Muscle of leg (tissue), 11 donors: ENCODE data around the gene TNFRSF13B. TPM values are rescaled to one million over a fixed set of nuclear protein-coding genes. Genes with fewer than 3 reads are reported as not detected.

Experiments
- DNase-seq: peaks from one replicate; pipeline ENCODE4 v3.0.0; 2013
- H3K27ac ChIP-seq: one replicate; pipeline ENCODE4 v1.5.1; 2013; ENCODE audit warnings: mild to moderate bottlenecking, low read length, control low read depth
- H3K27me3 ChIP-seq: one replicate; pipeline ENCODE4 v1.6.1; 2013; ENCODE audit warnings: low read length; ENCODE audit not compliant: control insufficient read depth, insufficient read depth
- H3K36me3 ChIP-seq: one replicate; pipeline ENCODE4 v1.6.1; 2013; ENCODE audit warnings: low read length; ENCODE audit not compliant: control insufficient read depth, insufficient read depth
- H3K4me1 ChIP-seq: one replicate; pipeline ENCODE4 v1.6.1; 2013; ENCODE audit warnings: low read length; ENCODE audit not compliant: control insufficient read depth, insufficient read depth
- H3K4me3 ChIP-seq: one replicate; pipeline ENCODE4 v1.5.1; 2013; ENCODE audit warnings: low read length, control low read depth
- H3K9me3 ChIP-seq: replicated peaks from 2 replicates; pipeline ENCODE4 v1.6.1; 2013; ENCODE audit warnings: low read depth, low read length; ENCODE audit not compliant: control insufficient read depth
- WGBS: methylation state at CpG from one replicate; pipeline ENCODE4 v1.1.5; 2013; ENCODE audit warnings: missing lambda C conversion rate; ENCODE audit not compliant: insufficient coverage; 5-methylcytosine and 5-hydroxymethylcytosine counted together
- polyA plus RNA-seq, 8 donors: library from polyadenylated mRNA; unstranded; fragments of 120-200 nt; gene quantifications; one replicate each; pipeline versions ENCODE4 v1.2.1 to v1.2.3, GENCODE V29; 2013; ENCODE audit warnings: inconsistent platforms in 1 of 8, low replicate concordance in 1 of 8; ENCODE audit not compliant: insufficient read length in 8 of 8, insufficient read depth in 1 of 8
- total RNA-seq: library from RNA; stranded (reverse); fragments of 120-200 nt; gene quantifications from one replicate; pipeline ENCODE4 v1.2.4, GENCODE V29; 2013

The TNFRSF13B gene
- total and polyA plus RNA-seq, 9 donors, result 0.11 to 0.64 (median 0.25) TPM; not detected in 4

DNA sequence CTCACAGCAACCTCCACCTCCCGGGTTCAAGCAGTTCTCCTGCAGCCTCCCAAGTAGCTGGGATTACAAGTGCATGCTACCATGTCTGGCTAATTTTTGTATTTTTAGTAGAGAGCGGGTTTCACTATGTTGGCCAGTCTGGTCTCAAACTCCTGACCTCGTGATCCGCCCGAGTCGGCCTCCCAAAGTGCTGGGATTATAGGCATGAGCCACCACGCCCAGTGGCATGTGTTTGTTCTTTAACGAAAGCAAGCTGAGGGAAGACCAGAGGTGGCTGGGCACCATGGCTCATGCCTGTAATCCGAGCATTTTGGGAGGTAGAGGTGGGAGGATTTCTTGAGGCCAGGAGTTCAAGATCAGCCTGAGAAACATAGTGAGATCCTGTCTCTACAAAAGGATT is 18.1 kb downstream of the TNFRSF13B start:
- Histone ChIP-seq H3K9me3 (peaks cover 9% of the 10 kb centered on the region), H3K4me3 (no peak overlapping the region), H3K27ac (no peak overlapping the region), H3K4me1 (no peaks in the 10 kb centered on the region), H3K27me3 (peaks cover 2% of the 10 kb centered on the region), H3K36me3 (no peaks in the 10 kb centered on the region)
- 79% methylated on average over 8 of the region's 9 CpGs for WGBS
- DNase-seq, result no peak

DNA sequence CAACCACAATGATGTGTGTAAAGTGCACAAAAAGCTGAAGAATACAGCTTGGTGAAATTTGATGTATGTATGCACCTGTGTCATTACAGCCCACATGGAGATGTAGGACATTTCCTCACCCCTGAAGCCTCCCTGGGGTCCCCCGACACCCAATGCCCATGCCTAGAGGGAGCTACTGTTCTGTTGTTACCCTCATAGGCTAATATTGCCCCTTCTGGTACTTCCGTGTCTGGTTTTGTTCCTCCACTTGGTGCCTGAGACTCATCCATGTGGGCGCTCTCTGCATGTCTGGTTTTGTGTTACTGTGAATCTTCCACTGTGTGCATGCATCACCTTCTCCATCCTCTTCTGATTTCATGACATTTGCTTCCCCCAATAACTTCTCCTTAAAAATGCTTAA is 18.6 kb downstream of the TNFRSF13B start:
- WGBS, result 58% methylated on average over 2 of the region's 3 CpGs
- peaks cover 2% of the 10 kb centered on the region for H3K27me3 ChIP-seq
- H3K4me3 ChIP-seq, result no peak overlapping the region
- DNase-seq, result no peak
- no peaks in the 10 kb centered on the region for H3K4me1 ChIP-seq
- no peaks in the 10 kb centered on the region for H3K36me3 ChIP-seq
- no peak overlapping the region for H3K27ac ChIP-seq
- peaks cover 13% of the 10 kb centered on the region for H3K9me3 ChIP-seq

DNA sequence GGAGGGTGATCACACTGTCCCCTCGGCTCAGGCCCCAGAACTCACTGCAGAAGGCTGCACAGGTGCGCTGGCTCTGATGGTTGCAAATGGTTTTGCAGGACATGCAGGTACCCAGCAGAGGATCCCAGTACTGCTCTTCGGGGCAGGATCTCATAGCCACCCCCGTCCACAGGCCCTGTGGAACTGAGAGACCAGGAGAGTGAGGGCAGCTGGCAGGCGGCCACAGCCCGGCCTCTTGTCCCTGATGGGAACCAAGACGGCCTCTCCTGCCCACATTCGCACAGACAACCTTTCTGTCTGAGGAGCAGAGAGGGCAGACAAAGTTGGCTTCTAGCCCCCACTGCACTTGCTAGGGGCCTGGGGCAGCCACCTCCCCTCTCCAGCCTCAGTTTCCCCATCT is 19.5 kb downstream of the TNFRSF13B start:
- H3K4me1 ChIP-seq, result no peaks in the 10 kb centered on the region
- peaks cover 14% of the 10 kb centered on the region for H3K9me3 ChIP-seq
- no peak overlapping the region for H3K27ac ChIP-seq
- H3K4me3 ChIP-seq, result no peak overlapping the region
- no peaks in the 10 kb centered on the region for H3K36me3 ChIP-seq
- DNase-seq, result no peak
- H3K27me3 ChIP-seq, result peaks cover 2% of the 10 kb centered on the region
- WGBS, result 74% methylated on average over 8 of the region's 8 CpGs

DNA sequence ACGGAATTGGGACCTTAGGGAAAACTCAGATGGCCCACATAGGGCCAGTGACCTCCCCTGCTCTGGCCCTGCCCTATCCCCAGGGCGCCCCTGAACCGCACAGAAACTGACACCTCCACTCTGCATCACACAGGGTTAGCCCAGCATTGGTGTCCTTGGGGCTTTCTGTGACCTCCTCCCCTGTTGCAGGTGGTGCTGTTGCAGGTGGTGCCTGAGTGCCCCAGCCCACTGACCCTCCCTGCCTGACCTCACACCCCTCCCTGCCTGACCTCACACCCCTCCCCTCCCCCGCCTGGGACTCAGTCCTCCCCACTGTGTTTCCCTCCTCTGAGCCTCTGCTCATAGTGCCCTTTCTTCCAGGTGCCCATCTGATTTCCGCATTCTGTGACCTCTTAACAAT is 21.4 kb downstream of the TNFRSF13B start:
- 81% methylated on average over 4 of the region's 5 CpGs for WGBS
- H3K27me3 ChIP-seq, result peaks cover 5% of the 10 kb centered on the region
- no peaks in the 10 kb centered on the region for H3K36me3 ChIP-seq
- H3K4me3 ChIP-seq, result no peak overlapping the region
- no peak overlapping the region for H3K27ac ChIP-seq
- peaks cover 12% of the 10 kb centered on the region for H3K9me3 ChIP-seq
- H3K4me1 ChIP-seq, result peaks cover 3% of the 10 kb centered on the region
- DNase-seq, result no peak

DNA sequence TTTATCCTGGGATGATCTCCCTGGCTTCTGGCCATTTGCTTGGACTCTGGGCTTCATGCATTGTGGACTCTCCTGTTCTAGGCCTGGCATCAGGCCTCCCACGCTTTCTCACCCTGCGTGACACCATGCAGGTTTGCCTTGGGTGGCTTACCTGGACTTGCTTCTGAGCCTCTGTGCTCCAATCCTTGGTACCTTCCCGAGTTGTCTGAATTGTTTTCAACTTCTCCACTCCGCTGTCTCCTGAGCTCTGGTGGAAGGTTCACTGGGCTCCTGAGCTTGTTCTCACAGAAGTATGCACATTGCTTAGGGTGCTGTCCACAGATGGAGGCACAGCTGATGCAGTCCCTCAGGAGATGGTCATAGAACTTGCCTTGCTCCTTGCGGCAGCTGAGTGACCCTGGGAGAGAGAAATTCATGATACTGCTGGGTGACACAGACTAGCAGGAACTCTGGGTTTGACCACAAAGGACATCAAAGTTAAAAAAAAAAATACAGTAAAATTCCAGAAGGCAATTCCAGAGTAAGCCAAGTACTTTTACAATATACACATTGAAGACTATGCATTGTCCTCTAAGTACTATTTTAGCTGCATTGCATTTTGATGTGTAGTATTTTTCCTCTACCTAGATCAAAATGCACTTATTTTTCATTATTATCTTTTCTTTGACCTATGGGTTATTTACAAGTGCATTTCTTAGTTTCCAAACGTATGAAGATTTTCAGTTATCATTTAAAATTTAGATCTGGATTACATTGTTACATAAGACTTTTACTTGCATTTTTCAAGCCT is 23.1 kb downstream of the TNFRSF13B start:
- WGBS, result 94% methylated on average over 4 of the region's 6 CpGs
- no peak for DNase-seq
- peaks cover 8% of the 10 kb centered on the region for H3K27me3 ChIP-seq

DNA sequence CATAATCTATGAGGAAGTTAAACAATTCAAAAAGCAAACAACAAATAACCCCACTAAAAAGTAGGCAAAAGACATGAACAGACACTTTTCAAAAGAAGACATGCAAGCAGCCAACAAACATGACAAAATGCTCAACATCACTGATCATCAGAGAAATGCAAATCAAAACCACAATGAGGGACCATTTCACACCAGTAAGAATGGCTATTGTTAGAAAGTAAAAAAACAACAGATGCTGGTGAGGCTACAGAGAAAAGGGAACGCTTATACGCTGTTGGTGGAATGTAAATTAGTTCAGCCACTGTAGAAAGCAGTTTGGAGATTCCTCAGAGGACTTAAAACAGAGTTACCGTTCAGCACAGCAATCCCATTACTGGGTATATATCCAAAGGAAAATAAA is 24.4 kb downstream of the TNFRSF13B start:
- Histone ChIP-seq H3K27me3 (peaks cover 8% of the 10 kb centered on the region), H3K27ac (no peak overlapping the region), H3K9me3 (peaks cover 12% of the 10 kb centered on the region), H3K4me3 (no peak overlapping the region), H3K4me1 (peaks cover 18% of the 10 kb centered on the region), H3K36me3 (no peaks in the 10 kb centered on the region)
- DNase-seq, result no peak
- WGBS, result 80% methylated on average over 2 of the region's 3 CpGs

More for the DNA sequence above, 23.1 kb downstream of the TNFRSF13B start:
- Histone ChIP-seq H3K27ac (no peak overlapping the region), H3K36me3 (no peaks in the 10 kb centered on the region), H3K9me3 (peaks cover 12% of the 10 kb centered on the region), H3K4me3 (no peak overlapping the region), H3K4me1 (peaks cover 11% of the 10 kb centered on the region)

DNA sequence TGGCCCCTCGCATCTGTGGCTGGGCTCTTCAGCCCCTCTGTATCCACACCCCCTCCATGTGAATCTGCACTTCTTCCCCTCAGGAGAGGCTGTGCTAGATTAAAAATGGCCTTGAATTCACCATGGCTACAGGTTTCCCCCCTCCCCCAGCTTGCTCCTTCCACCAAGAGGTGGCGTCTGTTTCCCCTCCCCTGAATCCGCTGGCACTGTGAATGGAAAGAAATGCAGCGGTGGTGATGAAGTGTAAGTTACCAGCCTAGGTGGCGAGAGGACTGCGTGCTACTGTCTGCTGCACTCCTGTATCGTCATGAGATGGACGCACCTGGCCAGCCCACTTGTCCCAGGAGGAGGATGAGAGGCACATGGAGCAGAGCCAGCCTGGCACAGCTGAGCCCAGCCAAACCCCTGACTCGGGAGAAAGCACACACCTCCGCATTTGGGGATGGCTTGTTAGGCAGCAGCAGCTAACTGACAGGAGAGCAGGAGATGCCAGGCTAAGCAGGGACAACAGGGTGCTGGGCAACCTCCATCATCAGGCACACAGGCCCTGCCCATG is 26.2 kb downstream of the TNFRSF13B start:
- DNase-seq, result peak; percentile 30
- H3K27ac ChIP-seq, result no peak overlapping the region
- H3K27me3 ChIP-seq, result peaks cover 8% of the 10 kb centered on the region
- no peak overlapping the region for H3K4me3 ChIP-seq
- peaks cover 12% of the 10 kb centered on the region for H3K9me3 ChIP-seq
- WGBS, result 36% methylated on average over 8 of the region's 10 CpGs
- peaks cover 28% of the 10 kb centered on the region for H3K4me1 ChIP-seq
- no peaks in the 10 kb centered on the region for H3K36me3 ChIP-seq

DNA sequence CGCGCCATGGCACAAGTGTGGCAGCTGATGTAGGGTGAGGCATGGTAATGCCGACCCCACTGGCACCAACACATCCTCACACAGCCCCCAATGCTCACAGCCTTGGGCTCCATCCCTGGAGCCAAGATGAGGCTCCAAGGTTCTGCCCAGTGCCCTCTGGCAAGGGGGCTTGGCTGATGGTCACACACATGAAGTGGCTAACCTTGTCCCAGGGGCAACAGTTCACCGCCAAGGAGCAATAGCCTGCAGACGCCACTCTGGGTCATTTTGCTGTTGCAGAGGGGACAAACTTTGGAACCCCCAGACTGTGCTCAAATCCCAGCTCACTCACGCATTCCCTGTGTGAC is 26.8 kb downstream of the TNFRSF13B start:
- WGBS, result 60% methylated on average over 4 of the region's 6 CpGs
- Histone ChIP-seq H3K36me3 (no peaks in the 10 kb centered on the region), H3K27ac (no peak overlapping the region), H3K27me3 (peaks cover 8% of the 10 kb centered on the region), H3K9me3 (peaks cover 10% of the 10 kb centered on the region), H3K4me1 (peaks cover 31% of the 10 kb centered on the region), H3K4me3 (no peak overlapping the region)
- DNase-seq, result no peak

DNA sequence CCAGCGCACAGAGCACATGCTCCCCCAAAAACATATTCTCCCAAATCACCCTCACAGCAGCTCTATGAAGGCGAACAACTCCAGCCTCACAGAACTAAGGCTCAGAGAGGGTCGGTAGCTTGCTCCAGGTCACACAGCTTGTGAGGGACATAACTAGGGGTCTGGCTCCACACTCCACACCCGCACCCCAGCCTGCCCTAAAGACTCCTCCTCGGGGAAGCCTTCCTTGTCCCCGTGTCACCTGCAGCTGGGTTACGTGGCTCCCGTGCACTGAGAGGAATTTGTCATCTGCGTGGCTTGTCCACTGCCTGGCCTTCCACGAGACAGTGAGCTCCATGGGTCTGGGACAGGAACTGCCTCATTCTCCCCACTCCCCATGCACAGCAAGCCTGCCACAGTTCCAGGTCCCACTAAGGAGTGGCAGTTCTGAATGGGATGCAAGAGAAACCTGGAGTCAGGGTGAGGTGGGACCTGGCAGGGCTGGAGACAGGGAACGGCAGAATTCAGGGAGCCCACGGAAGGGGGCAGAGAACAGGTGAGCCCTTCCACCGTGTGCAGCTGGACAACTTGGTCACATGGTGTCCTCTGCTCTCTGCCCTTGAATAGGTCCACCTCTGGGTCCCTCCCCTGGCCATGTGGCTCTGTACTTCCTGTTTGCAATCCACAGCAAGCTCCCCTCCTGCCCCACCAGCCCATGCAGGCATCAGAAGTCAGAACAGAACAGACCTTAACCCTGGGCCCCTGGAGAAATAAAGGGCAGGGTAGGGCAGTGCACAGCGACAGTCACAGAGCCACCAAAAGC is 27.4 kb downstream of the TNFRSF13B start:
- H3K27me3 ChIP-seq, result peaks cover 8% of the 10 kb centered on the region
- H3K27ac ChIP-seq, result no peak overlapping the region
- WGBS, result 72% methylated on average over 12 of the region's 14 CpGs

More for the DNA sequence above, 27.4 kb downstream of the TNFRSF13B start:
- Histone ChIP-seq H3K36me3 (no peaks in the 10 kb centered on the region), H3K9me3 (peaks cover 9% of the 10 kb centered on the region), H3K4me1 (peaks cover 31% of the 10 kb centered on the region), H3K4me3 (no peak overlapping the region)
- no peak for DNase-seq
